ENCODE results near the gene NOS2.
"Not testable (repeated sequence)": the region's sequence is repeated elsewhere in the genome, so short reads cannot be mapped to it uniquely, and the experiment has no call there.

Gene NOS2

DNA sequence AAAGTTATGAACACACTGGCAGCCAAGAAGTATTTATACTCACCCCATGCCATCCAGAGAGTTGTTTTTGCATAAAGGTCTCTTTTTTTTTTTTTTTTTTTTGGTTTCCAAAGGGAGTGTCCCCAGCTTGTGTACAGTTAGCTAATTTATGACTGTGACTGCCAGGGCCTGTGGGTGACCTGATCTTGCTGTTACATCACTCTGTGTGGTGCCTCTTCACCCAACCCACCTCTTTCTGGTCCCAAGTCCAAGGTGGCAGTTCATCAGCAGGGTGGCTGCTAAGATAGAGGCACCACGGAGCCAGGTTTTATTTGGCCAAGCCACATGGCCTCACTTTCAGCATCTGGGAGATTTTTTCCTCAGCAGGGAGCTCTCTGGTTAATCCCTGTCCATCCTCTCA lies at the start of gene NOS2:
Gene NOS2 (minus strand): TSS at position 8 of the 400 bp plus-strand sequence. CDS start 1,720 bp downstream, outside the sequence.
- no peak for DNase-seq (ENCODE audit: low read depth)

DNA sequence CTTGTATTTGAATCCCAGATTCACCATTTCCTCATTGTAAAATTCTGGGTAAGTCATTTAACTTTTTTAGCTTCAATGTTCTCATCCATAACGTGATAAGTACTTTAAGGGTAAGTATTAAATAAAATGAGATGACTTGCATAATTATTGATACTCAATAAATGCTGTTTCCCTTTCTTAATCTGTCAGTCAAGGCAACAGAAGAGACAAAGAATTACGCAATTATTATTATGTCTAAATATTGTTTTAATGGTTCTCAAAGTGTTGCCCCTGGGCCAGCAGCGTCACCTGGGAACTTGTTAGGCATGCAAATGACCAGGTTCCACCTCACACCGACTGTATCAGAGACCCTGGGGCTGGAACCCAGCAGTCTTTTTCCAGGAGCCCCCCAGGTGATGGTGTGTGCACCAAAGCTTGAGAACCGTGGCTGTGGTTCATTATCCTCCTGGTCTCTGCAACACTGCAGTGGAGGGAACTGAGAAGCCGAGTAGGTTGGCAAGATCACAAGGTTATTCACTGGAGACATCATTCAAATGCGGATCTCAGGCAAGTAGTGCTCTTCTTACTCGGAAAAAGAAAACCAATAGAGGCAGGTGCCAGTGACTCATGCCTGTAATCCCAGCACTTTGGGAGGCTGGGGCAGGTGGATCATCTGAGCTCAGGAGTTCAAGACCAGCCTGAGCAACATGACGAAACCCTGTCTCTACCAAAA lies 49.3 kb upstream of the NOS2 start:
- DNase-seq (ENCODE audit: low read depth), result no peak

DNA sequence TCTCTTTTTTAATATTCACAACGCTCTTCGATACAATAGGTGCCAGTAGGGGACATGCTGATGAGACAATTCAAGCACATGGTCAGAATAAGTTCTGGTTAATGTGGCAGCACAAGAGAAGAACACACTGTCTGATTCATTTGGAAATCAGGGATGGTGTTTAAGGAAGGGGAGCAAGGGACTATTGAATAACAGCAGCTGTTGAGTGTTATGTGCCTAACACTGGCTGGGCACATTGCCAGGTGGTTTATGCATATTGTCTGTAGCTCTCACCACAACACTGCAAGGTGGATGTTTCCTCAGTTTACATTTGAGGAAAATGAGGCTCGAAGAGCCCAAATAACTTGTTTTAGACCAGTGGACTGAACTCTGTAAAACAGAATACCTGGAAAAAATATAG lies 48.6 kb upstream of the NOS2 start:
- no peak for DNase-seq (ENCODE audit: low read depth)

DNA sequence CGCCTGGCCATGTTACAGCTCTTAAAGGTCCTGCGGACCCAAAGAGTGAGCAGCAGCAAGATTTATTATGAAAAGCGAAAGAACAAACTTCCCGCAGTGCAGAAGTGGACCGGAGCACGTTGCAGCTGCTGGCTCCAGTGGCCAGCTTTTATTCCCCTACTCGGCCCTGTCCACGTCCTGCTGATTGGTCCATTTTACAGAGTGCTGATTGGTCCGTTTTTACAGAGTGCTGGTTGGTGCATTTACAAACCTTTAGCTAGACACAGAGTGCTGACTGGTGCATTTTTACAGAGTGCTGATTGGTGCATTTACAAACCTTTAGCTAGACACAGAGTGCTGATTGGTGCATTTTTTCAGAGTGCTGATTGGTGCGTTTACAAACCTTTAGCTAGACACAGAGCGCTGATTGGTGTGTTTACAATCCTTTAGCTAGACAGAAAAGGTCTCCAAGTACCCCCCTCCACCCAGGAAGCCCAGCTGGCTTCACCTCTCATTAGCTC lies 46.5 kb upstream of the NOS2 start:
- DNase-seq (ENCODE audit: low read depth), result not testable (repeated sequence)

DNA sequence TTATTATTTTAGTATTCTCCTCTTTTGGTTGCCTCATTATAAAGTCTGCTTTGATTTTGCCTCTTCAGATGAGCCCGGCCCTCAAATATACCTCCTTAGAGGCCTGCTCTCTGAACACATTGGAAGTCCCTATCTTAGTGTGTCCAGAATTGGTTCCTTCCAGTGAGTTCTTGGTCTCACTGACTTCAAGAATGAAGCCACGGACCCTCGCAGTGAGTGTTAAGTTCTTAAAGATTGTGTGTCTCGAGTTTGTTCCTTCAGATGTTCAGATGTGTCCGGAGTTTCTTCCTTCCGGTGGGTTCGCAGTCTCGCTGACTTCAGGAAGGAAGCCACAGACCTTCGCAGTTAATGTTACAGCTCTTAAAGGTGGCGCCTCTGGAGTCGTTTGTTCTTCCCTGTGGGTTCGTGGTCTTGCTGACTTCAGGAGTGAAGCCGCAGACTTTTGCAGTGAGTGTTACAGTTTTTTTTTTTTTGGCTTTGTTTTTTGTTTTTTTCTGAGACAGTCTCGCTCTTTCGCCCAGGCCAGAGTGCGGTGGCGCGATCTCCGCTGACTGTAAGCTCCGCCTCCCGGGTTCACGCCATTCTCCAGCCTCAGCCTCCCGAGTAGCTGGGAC lies 45.8 kb upstream of the NOS2 start:
- no peak for DNase-seq (ENCODE audit: low read depth)

DNA sequence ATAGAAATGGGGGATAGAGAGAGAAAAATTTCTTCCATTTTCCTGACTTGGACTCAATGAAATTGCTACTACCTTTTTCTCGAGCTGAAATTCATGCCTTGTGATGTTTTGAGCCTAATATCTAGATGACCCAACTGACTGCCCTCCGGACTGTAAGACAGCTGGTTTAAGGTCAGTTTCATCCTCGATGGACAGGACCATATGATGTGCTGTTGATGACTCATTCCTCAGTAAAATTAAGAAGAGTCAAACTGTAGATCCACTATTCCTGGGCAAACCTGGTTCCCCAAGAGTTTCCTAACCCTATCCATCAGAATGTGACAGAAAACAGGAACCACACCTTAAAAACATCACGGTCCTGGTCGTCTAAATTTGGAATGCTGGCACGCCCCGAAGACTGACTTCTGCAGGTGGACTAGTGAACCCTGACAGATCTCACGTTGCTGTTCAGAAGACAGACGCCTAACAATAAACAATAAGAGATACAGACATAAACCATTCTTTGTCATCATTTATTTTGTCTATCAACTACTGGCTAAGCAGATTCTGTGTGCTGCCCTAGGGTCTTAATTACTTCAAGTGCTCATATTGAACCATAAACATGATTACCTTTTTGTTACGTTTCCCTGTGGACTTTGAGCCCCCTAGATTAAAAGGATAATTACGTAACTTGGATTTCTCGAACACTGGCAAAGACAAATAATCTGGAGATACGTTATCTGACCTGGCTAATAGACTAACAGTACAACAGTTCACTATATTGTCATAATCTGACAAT lies 45.1 kb upstream of the NOS2 start:
- no peak for DNase-seq (ENCODE audit: low read depth)

DNA sequence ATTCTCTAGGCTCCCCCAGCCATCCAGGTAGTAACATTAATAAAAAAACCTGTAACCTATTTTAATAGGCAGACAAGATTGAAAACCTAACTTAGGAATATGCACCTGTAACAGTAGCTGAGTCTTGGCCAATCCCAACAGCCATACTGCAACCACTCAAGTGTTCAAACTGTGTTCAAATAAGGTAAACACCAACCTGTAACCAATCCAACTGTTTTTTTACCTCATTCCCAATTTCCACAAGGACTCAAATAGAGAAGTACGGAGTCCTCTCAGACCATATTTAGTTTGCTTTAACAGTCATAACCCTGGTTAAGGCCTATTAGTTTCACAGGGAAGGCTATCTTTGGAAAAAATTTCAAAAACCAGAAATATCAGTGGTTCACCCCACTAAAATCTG lies 40.4 kb upstream of the NOS2 start:
- DNase-seq (ENCODE audit: low read depth), result no peak

DNA sequence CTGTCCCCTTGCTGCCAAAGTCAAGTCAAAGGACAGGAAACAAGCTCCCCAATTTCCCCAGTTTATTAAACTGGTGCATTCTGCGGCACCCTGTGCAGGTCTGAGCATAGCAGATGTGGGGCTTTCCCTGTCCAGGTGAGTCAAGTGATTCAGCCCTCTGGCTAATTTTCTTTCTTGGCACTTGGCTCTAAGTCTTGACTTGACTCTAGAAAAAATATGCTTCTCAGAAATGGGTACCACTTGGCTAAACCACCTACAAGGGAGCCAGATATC lies 40.0 kb upstream of the NOS2 start:
- not testable (repeated sequence) for DNase-seq (ENCODE audit: low read depth)

DNA sequence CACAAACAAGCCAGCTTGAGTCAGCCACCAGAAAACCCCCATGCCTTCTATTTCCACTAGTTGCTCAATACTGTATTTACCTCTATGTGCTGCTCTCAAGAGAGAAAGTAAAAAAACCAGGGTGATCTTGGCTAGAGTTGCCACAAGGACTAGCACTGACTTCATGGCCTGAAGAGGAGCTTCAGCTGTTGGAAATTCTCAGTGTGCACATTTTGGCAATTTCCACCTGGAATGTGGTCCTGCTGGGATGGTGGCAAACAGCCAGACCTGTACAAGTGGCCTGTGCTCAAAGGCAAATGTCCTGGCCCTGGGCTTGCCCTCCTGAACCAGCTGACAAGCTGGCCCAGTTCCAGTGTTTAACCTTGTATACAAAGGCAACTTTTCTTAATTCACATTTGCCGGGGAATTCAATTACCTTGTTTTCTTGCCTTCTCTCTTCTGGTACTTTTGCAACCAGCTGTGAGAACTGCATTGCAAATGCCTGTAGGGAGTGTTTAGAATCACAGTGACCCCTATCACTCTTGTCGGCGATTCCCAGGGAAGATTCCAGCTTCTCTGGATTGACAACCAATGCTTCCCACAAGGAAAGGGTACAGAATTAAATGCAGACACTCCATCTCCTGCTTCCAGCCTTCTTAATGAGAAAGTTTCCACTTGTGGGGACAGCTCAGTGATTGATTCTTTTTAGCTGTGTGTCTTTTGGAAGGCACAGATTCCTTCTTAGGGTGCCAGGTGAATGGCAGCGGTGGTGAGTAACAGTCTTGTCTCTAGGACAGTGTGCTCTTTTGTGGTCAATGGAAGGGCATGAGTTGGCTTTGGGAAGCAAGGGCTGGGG lies 39.5 kb upstream of the NOS2 start:
- DNase-seq (ENCODE audit: low read depth), result not testable (repeated sequence)

DNA sequence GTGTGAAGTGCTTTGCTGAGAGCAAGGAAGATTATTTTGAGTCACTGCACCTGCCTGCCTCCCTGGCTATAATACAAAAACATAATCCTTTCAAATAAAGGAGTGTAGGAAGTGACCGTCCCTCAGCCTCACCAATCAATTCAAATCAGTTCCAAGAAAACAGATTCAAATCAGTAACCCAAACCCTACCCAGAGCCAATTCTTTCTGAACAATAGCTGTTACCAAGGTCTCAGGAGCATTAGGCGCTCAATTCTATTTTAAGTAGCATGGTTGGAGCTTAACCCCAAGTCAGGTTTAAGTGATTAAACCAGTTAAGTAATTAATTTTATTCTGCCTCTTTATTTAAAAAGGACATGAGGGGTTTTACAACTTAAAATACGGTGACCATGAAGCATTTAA lies 38.3 kb upstream of the NOS2 start:
- not testable (repeated sequence) for DNase-seq (ENCODE audit: low read depth)

DNA sequence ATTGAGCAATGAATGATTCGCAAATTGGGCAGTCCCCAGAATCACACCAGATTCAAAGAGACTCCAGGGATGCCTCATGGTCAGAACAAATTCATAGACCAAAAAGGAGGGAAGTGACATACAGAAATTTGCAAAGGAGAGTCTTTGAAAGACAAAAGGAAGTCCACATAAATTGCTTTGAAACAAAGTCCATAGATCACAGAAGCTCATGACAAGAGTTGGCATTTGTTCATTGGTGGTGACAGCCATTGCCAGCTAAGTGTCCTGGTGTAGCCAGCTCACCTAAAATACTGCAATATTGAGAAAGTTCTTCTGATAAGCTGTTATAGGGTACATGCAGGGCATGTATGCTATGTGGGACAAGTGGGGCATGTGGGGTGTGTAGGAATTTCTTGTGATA lies 37.4 kb upstream of the NOS2 start:
- DNase-seq (ENCODE audit: low read depth), result not testable (repeated sequence)

DNA sequence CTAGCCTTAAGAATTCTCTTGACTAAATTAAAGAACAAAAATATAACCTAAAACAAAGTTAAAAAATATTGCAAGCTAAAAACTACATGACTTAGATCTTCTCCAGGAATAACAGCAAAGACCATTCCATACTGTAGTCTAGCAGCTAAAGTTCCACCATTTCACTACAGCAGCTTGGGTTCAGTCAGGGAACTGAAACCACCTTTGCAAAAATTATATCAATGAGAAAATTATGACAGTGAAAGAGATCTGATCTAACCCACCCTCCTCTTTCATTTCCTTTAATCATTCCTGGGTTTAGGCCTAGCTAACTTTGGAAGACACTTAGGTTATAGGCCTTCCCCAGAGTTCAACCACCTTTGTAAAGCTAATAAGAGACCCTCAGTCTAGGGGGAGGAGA lies 36.3 kb upstream of the NOS2 start:
- DNase-seq (ENCODE audit: low read depth), result no peak

DNA sequence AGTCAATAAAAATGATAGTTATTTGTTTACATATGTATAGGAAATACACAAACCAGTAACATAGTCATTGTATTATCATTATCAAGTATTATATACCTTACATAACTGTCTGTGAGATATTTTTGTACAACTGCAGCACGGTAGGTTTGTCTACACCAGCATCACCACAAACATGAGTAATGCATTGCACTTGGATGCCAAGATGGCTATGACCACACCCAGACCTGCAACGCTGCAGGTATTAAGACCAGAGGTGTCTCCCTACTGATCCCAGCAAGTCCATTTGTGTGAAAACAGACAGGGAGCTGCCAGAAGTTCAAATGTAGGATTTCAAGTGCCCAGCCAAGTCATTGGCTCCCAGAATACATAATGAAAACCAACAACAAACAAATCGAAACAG lies 34.2 kb upstream of the NOS2 start:
- no peak for DNase-seq (ENCODE audit: low read depth)

DNA sequence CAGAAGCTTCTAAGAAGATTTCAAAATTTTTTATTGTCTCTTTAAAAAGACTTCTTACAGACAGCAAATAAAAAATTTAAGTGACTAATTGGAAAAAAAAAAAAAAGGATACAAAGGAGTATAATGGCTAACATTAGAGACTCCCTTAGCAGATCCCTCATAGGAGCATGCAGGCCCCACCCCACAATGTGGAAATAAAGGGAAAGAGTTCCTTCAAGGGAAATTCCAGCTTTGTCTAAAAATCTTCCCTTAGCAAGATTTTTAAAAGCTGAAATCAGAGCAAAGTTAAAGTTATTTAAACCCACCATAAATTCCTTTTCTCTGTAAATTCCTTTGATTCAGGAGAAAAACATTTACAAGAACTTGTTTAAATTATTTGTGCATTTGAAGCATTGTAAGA lies 32.5 kb upstream of the NOS2 start:
- no peak for DNase-seq (ENCODE audit: low read depth)

DNA sequence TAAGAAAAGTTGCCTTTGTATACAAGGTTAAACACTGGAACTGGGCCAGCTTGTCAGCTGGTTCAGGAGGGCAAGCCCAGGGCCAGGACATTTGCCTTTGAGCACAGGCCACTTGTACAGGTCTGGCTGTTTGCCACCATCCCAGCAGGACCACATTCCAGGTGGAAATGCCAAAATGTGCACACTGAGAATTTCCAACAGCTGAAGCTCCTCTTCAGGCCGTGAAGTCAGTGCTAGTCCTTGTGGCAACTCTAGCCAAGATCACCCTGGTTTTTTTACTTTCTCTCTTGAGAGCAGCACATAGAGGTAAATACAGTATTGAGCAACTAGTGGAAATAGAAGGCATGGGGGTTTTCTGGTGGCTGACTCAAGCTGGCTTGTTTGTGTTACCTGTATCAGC lies 29.6 kb upstream of the NOS2 start:
- DNase-seq (ENCODE audit: low read depth), result not testable (repeated sequence)

DNA sequence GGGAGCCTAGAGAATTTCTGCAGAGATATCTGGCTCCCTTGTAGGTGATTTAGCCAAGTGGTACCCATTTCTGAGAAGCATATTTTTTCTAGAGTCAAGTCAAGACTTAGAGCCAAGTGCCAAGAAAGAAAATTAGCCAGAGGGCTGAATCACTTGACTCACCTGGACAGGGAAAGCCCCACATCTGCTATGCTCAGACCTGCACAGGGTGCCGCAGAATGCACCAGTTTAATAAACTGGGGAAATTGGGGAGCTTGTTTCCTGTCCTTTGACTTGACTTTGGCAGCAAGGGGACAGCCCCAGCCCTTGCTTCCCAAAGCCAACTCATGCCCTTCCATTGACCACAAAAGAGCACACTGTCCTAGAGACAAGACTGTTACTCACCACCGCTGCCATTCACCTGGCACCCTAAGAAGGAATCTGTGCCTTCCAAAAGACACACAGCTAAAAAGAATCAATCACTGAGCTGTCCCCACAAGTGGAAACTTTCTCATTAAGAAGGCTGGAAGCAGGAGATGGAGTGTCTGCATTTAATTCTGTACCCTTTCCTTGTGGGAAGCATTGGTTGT lies 28.9 kb upstream of the NOS2 start:
- DNase-seq (ENCODE audit: low read depth), result not testable (repeated sequence)

DNA sequence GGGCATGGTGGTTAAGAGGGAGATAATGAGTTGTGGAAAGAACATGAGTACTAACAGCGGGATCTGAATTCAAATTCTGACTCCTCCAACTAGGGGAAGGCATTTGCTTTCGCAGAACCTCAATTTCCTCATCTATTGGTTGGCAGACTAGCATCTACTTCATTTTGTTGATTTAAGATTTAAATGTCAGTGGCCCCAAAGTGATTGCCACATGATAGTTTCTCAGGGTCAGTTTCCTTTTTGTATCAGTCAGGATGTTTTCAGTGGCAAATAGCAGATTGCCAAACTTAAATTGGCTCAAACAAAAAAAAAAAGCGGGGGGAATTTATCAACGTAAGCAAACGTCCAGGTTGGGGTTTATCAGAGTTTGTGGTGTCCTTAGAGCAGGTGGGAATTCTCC lies 25.1 kb upstream of the NOS2 start:
- DNase-seq (ENCODE audit: low read depth), result no peak

DNA sequence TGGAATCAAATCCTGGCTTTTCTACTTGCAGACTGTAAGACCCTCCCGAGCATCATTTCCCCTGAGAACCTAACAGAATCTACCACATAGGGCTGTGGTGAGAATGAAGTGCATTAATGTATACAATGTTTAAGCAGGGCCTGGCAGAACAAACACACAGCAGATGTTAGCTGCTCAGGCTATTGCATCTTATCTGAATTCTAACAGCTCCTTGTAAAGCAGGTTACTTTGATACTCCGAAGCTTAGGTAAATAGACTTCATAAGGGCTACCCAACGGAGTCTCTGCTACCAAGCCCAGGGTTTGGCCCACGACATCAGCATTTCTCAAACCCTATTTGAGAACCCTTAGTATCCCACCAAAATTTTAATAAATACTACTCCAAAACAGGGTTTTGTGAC lies 24.4 kb upstream of the NOS2 start:
- DNase-seq (ENCODE audit: low read depth), result no peak

DNA sequence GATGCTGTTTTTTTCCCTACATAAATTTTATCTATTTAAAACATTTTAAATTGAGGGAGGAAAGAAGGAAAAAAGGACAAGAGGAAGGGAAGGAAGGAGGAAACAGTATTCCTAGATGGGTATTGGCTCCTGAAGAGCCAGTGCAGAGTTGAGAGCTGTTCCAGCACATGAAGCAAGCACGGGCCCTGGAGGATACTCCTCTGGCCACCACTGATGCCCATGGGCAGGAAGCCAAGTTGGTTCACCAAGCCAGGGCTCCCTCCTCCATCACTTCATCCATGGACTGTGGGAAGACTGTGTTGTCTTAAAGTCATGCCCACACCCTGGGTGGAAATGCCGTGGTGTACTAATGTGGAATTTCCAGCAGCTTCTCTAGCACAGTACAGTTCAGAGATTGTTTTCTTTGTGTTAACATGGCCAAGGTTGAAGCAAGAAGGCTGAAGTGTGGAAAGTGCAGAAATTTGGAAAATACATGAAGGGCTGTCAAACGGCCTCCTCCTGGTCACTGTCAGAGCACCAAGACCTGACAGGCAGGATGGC lies 23.9 kb upstream of the NOS2 start:
- no peak for DNase-seq (ENCODE audit: low read depth)

DNA sequence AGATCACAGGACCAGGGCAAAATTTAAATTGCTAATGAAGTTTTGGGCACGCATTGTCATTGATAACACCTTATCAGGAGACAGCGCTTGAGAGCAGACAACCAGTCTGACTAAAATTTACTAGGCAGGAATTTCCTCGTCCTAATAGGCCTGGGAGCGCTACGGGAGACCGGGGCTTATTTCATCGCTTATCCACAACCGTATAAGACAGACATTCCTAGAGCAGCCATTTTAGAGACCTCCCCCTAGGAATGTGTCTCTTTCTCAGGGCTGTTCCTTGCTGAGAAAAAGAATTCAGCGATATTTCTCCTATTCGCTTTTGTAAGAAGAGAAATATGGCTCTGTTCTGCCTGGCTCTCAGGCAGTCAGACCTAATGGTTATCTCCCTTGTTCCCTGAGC lies 21.8 kb upstream of the NOS2 start:
- not testable (repeated sequence) for DNase-seq (ENCODE audit: low read depth)

DNA sequence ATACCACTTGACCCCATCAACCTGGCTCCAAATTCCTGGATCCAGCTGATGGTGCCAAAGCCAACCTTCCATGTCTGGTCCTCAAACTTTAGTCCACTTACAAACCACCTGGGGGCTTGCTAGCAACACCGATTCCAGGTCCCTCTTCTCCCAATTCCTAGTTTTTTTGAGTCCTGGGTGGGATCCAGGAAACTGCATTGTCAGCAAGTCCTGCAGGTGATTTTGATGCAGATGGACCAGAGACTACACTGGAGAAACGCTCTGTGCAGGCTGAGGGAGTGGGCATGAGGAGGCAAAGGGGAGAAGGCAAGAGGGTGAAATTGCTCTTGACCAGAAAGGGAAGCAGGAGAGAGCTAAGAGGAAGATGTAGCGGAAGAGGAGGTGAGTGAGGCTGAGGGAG lies 21.0 kb upstream of the NOS2 start:
- DNase-seq (ENCODE audit: low read depth), result no peak

DNA sequence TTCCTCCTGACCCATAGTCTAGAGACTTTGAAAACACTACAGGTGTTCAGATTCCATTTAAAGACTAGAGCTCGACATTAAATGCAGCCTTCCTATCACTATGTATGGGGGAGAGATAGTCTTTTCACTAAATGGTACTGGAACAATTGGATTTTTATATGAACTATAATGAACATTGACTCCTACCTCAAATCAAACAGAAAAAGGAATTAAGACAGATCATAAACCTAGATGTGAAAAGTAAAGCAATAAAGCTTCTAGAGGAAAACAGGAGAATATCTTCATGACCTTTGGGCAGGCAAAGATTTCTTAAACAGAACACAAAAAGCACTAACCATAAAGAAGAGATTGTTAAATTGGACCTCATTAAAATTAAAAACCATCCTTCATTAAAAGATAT lies 18.8 kb upstream of the NOS2 start:
- no peak for DNase-seq (ENCODE audit: low read depth)
